GM10266 (cell line): ENCODE measurements around the gene EIF1.

ENCODE experiments used
- DNase-seq: peaks from one replicate; pipeline ENCODE4 v3.0.0; 2012; ENCODE audit errors: extremely low spot score
- TF ChIP-seq, protein P1 (sequence below): IDR thresholded peaks from 2 replicates; pipeline ENCODE4 v1.5.1; 2012; ENCODE audit warnings: mild to moderate bottlenecking, low read depth; ENCODE audit not compliant: control insufficient read depth, insufficient read depth; ENCODE audit errors: missing control alignments

Gene EIF1

DNA sequence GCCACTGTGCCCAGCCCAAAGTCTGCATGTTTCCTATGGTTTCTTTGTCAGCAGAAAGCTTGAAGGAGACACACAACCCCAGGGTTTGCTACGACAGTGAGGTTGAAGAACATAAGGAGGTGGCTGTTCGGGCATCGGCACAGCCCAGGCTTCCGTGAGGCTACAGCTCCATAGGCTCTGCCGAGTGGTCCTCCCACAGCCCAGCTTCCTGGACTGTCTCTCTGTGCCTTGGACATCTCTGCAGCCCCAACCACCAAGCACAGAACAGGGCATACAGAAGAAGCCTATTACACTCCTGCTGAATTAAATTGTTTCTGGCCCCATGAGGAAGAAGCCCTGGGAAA lies 49.0 kb downstream of the EIF1 start:
- no peak for DNase-seq
- TF ChIP-seq, protein P1, sequence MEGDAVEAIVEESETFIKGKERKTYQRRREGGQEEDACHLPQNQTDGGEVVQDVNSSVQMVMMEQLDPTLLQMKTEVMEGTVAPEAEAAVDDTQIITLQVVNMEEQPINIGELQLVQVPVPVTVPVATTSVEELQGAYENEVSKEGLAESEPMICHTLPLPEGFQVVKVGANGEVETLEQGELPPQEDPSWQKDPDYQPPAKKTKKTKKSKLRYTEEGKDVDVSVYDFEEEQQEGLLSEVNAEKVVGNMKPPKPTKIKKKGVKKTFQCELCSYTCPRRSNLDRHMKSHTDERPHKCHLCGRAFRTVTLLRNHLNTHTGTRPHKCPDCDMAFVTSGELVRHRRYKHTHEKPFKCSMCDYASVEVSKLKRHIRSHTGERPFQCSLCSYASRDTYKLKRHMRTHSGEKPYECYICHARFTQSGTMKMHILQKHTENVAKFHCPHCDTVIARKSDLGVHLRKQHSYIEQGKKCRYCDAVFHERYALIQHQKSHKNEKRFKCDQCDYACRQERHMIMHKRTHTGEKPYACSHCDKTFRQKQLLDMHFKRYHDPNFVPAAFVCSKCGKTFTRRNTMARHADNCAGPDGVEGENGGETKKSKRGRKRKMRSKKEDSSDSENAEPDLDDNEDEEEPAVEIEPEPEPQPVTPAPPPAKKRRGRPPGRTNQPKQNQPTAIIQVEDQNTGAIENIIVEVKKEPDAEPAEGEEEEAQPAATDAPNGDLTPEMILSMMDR: no peak

DNA sequence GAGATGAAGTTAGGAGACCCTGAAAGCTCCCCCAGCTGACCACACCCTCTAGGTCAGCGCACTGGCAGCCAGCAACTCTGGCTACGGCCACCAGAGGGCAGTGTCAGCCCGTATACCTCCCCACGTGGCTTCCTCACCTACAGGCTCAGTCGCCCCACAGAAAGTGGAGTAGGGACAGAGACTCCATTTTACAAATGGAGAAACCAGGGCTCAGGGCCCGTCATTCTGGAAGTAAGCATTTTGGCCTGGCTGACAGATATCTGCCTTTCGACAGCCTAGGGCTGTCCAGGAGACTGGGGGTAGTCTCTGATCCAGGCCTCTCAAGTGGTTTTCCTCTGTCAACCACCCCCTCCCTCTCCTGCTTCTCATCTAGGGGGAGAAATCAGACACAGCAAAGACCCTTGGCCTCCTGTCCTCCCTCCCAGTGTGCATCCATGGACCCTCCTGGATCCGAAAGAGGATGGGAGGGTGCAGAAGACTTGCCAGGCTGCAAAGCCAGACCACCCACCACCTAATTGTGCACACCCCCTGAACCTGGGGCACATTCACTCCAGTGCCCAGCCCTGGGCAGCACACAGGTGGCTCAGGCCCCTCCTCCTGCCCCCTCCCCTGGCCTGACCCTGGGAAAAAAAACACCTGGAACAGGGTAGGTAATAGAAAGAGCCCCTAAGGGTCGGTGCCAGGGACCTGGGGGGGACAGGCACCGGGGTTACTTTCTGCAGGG lies 49.6 kb downstream of the EIF1 start:
- TF ChIP-seq, protein P1: peak; percentile 97
- peak; percentile 94 for DNase-seq

DNA sequence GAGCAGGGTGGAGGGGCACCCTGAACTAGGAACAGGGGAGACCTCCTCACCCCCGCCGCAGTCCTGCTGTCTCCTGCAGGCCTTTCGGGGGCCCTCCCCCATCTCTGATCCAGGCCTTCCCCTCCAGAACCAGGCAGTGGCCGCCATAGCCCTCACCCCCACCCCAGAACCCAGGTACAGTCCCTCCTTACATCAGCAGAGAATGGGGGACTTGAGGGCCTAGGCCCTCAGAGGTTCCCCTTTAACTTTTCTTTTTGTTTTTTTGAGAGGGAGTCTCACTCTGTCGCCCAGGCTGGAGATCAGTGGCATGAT lies 50.1 kb downstream of the EIF1 start:
- TF ChIP-seq, protein P1: no peak
- no peak for DNase-seq

DNA sequence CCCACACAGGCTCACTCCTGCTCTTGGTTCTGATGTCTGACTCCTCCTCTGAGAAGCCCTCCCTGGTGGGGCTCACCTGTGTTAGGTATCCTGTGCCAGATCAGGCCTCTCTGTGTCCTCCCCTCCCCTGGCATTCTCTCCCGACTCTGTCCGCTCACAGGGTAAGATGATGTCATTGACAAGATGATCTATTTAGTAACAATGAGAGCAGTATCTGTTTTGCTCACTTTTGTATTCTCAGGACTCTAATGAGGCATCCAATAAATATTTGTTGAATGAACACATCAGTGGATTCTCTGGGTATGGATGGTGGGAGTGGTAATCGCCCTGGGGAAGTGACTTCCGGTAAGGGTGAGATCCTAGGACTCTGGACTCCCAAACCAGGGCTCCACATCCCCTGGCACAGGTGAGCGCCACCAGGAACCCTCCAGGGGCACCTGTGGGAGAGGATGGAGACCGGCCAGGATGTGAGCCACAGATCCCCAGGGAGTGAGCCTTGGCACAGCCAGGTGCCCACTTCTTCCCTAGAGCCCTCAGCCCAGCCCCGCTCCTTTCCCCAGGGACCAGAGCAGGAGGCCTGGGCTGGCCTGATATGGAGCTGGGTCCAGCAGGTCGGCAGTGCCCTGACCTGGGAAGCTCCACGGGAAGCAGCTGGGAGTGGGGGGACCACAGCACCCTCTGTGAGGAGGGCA lies 51.1 kb downstream of the EIF1 start:
- no peak for DNase-seq
- TF ChIP-seq, protein P1: no peak

DNA sequence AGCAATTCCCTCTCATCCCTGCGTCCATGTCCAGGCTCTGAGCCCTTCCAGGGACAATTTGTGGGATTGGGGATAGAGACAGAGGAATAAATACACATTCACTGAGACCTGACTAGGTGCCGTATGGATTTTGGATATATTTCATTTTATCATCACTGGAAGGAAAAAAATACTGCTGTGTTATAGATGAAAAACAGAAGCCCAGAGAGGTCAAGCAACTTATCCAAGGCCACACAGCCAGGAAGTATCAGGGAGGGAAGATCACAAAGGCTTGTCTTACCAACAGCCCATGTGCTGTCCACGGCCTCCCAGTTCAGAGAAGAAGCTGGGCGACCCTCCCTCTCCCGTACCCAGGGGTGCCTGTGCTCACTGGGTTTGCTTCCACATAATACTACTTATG lies 51.8 kb downstream of the EIF1 start:
- DNase-seq: no peak
- TF ChIP-seq, protein P1: no peak

DNA sequence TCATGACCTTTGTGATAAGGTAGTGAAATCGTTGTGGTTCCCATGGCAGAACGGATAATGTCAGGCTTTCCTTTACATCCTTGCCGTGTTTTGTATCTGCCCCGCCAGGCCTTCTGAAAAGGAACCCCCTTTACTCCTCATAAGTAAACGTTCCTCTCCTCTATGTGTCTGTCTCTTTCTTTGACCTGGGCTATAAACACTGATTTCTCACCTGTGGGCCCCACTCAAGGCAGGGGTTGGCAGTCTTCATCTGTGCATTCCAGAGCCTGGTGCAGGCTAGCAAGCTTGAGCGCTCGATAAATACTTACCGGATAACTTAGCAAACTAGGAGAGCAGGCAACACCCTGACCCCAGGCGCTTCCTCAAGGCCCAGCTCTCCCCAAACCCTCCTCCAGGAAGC lies 53.0 kb downstream of the EIF1 start:
- TF ChIP-seq, protein P1: no peak
- no peak for DNase-seq
